NCI-H1417 treated with DMSO at 0.1 percent for 48 hours (cell line): ENCODE results near the gene ZDHHC24.

Source experiments
- DNase-seq: peaks from one replicate; lab custom pipeline; 2025; lab: John Stamatoyannopoulos, UW

The ZDHHC24 gene

GRCh38 chr11:66473167-66473566 is 72.7 kb downstream of the ZDHHC24 start:
- no peak for DNase-seq

- no peak for DNase-seq
Observed at GRCh38 chr11:66472054-66472453, 73.8 kb downstream of the ZDHHC24 start.

GRCh38 chr11:66471142-66471541 is 74.7 kb downstream of the ZDHHC24 start:
- DNase-seq = no peak
